K562 (cell line): Measurements from ENCODE around the gene MLH3. TPM values are rescaled to one million over a fixed set of nuclear protein-coding genes. Genes with fewer than 3 reads are reported as not detected.

ENCODE experiments used
- ATAC-seq: fragments of 200-7000 bp; cut with Tn5 transposase; 3 replicates; pipeline ENCODE4 v1.9.1; 2020; ENCODE audit warnings: moderate library complexity
- BruUV-seq: library from RNA; stranded (reverse); fragments of 400-500 nt; replicated peaks from 2 replicates; lab custom pipeline; 2021; lab: Mats Ljungman, UMichigan
- CTCF ChIA-PET: fragments of 300-600 bp; formaldehyde crosslinking; extraction: SDS; loops from one replicate; lab custom pipeline; 2021; ENCODE audit warnings: low intra/inter-chr PET ratio; lab: Yijun Ruan, JAX
- POLR2A ChIA-PET: fragments of 300-600, 350-650 bp; sonication (Branson Sonifier 250); formaldehyde crosslinking; extraction: SDS; loops from one replicate; lab custom pipeline; 2021; ENCODE audit warnings: antibody characterized with exemption, inconsistent platforms; lab: Yijun Ruan, JAX
- DNase-seq, 4 experiments: peaks; one replicate each; pipeline versions ENCODE4 v3.0.0 to v3.0.0-alpha.2; 2011 to 2018; ENCODE audit warnings: low spot score in 3 of 4, mixed read lengths in 3 of 4; ENCODE audit errors: extremely low read depth in 1 of 4
- FAIRE-seq: peaks from 2 replicates; lab custom pipeline; 2011; peaks lifted over from hg19 to GRCh38; lab: Jason Lieb, UNC
- H2AFZ ChIP-seq: 2 replicates; pipeline ENCODE4 v1.6.0; 2011; ENCODE audit warnings: low read depth, low read length, control low read depth, inconsistent platforms
- H3K27ac ChIP-seq: fragments of 200-600 bp; 3 replicates; pipeline ENCODE4 v1.8.0; 2011; ENCODE audit warnings: low read depth, mild to moderate bottlenecking, control low read depth, inconsistent platforms, low read length, moderate library complexity, mixed read lengths; ENCODE audit errors: extremely low read depth
- H3K27me3 ChIP-seq, 2 experiments: fragments of 300-600 bp in 1 of 2; 2 replicates in 1 of 2; 3 replicates in 1 of 2; pipeline versions ENCODE4 v1.6.0 to v1.8.0; 2011; ENCODE audit warnings: inconsistent platforms in 2 of 2, low read length in 2 of 2, mild to moderate bottlenecking in 1 of 2, mixed read lengths in 1 of 2, moderate library complexity in 1 of 2; ENCODE audit not compliant: control insufficient read depth in 2 of 2, insufficient read depth in 2 of 2
- H3K36me3 ChIP-seq: fragments of 300-600 bp; 3 replicates; pipeline ENCODE4 v1.8.0; 2011; ENCODE audit warnings: mild to moderate bottlenecking, low read length, inconsistent platforms; ENCODE audit not compliant: control insufficient read depth, insufficient read depth
- H3K4me1 ChIP-seq, 2 experiments: fragments of 200-600 bp in 1 of 2; replicated peaks in 1 of 2; 2 replicates in 1 of 2; 3 replicates in 1 of 2; pipeline versions ENCODE4 v1.5.1 to v1.8.0; 2011; ENCODE audit warnings: inconsistent platforms in 2 of 2, low read length in 2 of 2, mild to moderate bottlenecking in 1 of 2, mixed read lengths in 1 of 2, moderate library complexity in 1 of 2; ENCODE audit not compliant: control insufficient read depth in 2 of 2, insufficient read depth in 2 of 2
- H3K4me2 ChIP-seq: 2 replicates; pipeline ENCODE4 v1.6.1; 2011; ENCODE audit warnings: low read length, control low read depth, inconsistent platforms, mixed read lengths; ENCODE audit not compliant: insufficient read depth
- H3K4me3 ChIP-seq: fragments of 200-600 bp; sonication (generic), shearing (Covaris generic); 2 replicates; pipeline ENCODE4 v1.5.1; 2016; ENCODE audit warnings: control low read depth, inconsistent platforms
- H3K79me2 ChIP-seq: fragments of 200-600 bp; 3 replicates; pipeline ENCODE4 v1.8.0; 2011; ENCODE audit warnings: low read length, inconsistent platforms; ENCODE audit not compliant: control insufficient read depth, insufficient read depth
- H3K9ac ChIP-seq, 2 experiments: 2 replicates each; pipeline versions ENCODE4 v1.6.0 to v1.6.1; 2011; ENCODE audit warnings: low read depth in 2 of 2, low read length in 2 of 2, control low read depth in 1 of 2, inconsistent platforms in 1 of 2, mild to moderate bottlenecking in 1 of 2, mixed read lengths in 1 of 2; ENCODE audit not compliant: insufficient read depth in 1 of 2
- H3K9me1 ChIP-seq: one replicate; pipeline ENCODE4 v1.6.0; 2011; ENCODE audit warnings: inconsistent platforms, mild to moderate bottlenecking, low read length, moderate library complexity; ENCODE audit not compliant: control insufficient read depth, insufficient read depth
- H3K9me3 ChIP-seq: replicated peaks from 2 replicates; pipeline ENCODE4 v1.5.1; 2011; ENCODE audit warnings: low read depth, low read length, inconsistent platforms; ENCODE audit not compliant: control insufficient read depth, insufficient read depth
- H4K20me1 ChIP-seq: replicated peaks from 2 replicates; pipeline ENCODE4 v1.6.1; 2011; ENCODE audit warnings: low read length, inconsistent platforms, mixed read lengths; ENCODE audit not compliant: control insufficient read depth, insufficient read depth
- ARNT ChIP-seq, 2 experiments: fragments of 450-650 bp; IDR thresholded peaks; 2 replicates each; pipeline ENCODE4 v1.6.1; 2016; ENCODE audit warnings: mild to moderate bottlenecking in 1 of 2
- C11orf30 ChIP-seq: fragments of 450-650 bp; IDR thresholded peaks from 2 replicates; pipeline ENCODE4 v1.6.1; 2016; ENCODE audit warnings: low read depth, mild to moderate bottlenecking
- CBFA2T3 ChIP-seq: fragments of 450-650 bp; IDR thresholded peaks from 2 replicates; pipeline ENCODE4 v1.6.1; 2017
- CHCHD3 ChIP-seq: fragments of 250-450 bp; sonication (Bioruptor Pico); IDR thresholded peaks from 2 replicates; pipeline ENCODE4 v2.1.2; 2022; ENCODE audit warnings: mild to moderate bottlenecking
- CTCF ChIP-seq, 3 experiments: IDR thresholded peaks in 2 of 3; conservative IDR thresholded peaks in 1 of 3; 2 replicates each; pipeline ENCODE4 v1.5.1; 2011 to 2012; ENCODE audit warnings: low read length in 3 of 3, mild to moderate bottlenecking in 3 of 3, control low read depth in 2 of 3, improper control_type of control experiment in 1 of 3, inconsistent platforms in 1 of 3, low read depth in 1 of 3, mixed read lengths in 1 of 3, moderate library complexity in 1 of 3; ENCODE audit not compliant: insufficient read depth in 2 of 3
- ELF2 ChIP-seq: fragments of 250-450 bp; sonication (Bioruptor Pico); IDR thresholded peaks from 2 replicates; pipeline ENCODE4 v1.5.0; 2021; ENCODE audit warnings: mild to moderate bottlenecking
- GATAD2A ChIP-seq: fragments of 450-650 bp; IDR thresholded peaks from 2 replicates; pipeline ENCODE4 v1.6.1; 2017
- KAT8 ChIP-seq: fragments of 450-650 bp; IDR thresholded peaks from 2 replicates; pipeline ENCODE4 v1.6.1; 2016; ENCODE audit warnings: low read depth, mild to moderate bottlenecking
- L3MBTL2 ChIP-seq: fragments of 450-650 bp; IDR thresholded peaks from 2 replicates; pipeline ENCODE4 v1.6.1; 2016; ENCODE audit warnings: mild to moderate bottlenecking, moderate library complexity
- MAFF ChIP-seq: IDR thresholded peaks from 2 replicates; pipeline ENCODE4 v1.6.1; 2012; ENCODE audit warnings: low read length, improper control_type of control experiment
- MAFG ChIP-seq: fragments of 450-650 bp; conservative IDR thresholded peaks from 2 replicates; pipeline ENCODE4 v1.6.1; 2016; ENCODE audit warnings: missing genetic modification characterization, missing compliant biosample characterization
- MAFK ChIP-seq: IDR thresholded peaks from 2 replicates; pipeline ENCODE4 v1.6.1; 2011; ENCODE audit warnings: low read length, improper control_type of control experiment
- NFIX ChIP-seq: fragments of 250-450 bp; sonication (Bioruptor Pico); IDR thresholded peaks from 2 replicates; pipeline ENCODE4 v1.4.0; 2020; ENCODE audit warnings: low read depth, mild to moderate bottlenecking, moderate library complexity
- NFYB ChIP-seq: IDR thresholded peaks from 2 replicates; pipeline ENCODE4 v1.6.1; 2011; ENCODE audit warnings: mild to moderate bottlenecking, moderate library complexity; ENCODE audit not compliant: insufficient read length; ENCODE audit errors: extremely low read depth
- NR0B1 ChIP-seq: fragments of 450-650 bp; IDR thresholded peaks from one replicate; pipeline ENCODE4 v1.6.1; 2018; ENCODE audit warnings: mild to moderate bottlenecking, moderate library complexity; ENCODE audit not compliant: partially characterized antibody
- PHB ChIP-seq: fragments of 250-450 bp; sonication (Bioruptor Pico); IDR thresholded peaks from 2 replicates; pipeline ENCODE4 v1.5.0; 2021
- PURB ChIP-seq: sonication (generic); formaldehyde crosslinking; IDR thresholded peaks from 2 replicates; pipeline ENCODE4 v1.9.0; 2021; ENCODE audit warnings: low read depth, mild to moderate bottlenecking, missing genetic modification reagents
- RFX5 ChIP-seq: IDR thresholded peaks from 2 replicates; pipeline ENCODE4 v1.6.1; 2011; ENCODE audit warnings: low read depth, mild to moderate bottlenecking, improper control_type of control experiment, low read length
- SUPT5H ChIP-seq: fragments of 450-650 bp; IDR thresholded peaks from 2 replicates; pipeline ENCODE4 v1.6.1; 2016
- TRIM24 ChIP-seq, 2 experiments: fragments of 450-650 bp; IDR thresholded peaks; 2 replicates each; pipeline ENCODE4 v1.6.1; 2016
- ZNF124 ChIP-seq: sonication (generic); formaldehyde crosslinking; IDR thresholded peaks from 2 replicates; pipeline ENCODE4 v1.8.1; 2022; ENCODE audit warnings: missing genetic modification reagents
- ZNF316 ChIP-seq: fragments of 450-650 bp; IDR thresholded peaks from 2 replicates; pipeline ENCODE4 v1.6.1; 2016
- ZNF785 ChIP-seq: fragments of 250-450 bp; sonication (Bioruptor Pico); IDR thresholded peaks from 2 replicates; pipeline ENCODE4 v1.4.0; 2020; ENCODE audit warnings: mild to moderate bottlenecking
- WGBS: fragments of 100-300 bp; shearing (Covaris generic); methylation state at CpG from one replicate; pipeline ENCODE4 v1.1.6; 2016; ENCODE audit warnings: low coverage, mixed read lengths; ENCODE audit not compliant: insufficient coverage; ENCODE audit errors: missing lambda C conversion rate; 5-methylcytosine and 5-hydroxymethylcytosine counted together
- in situ Hi-C: fragments of 300-500 bp; cut with MboI; formaldehyde crosslinking; loops from 4 replicates; pipeline ENCODE4 v1.15.0; 2018; ENCODE audit warnings: inconsistent platforms, mixed read lengths
- intact Hi-C: fragments of 100-400 bp; cut with micrococcal nuclease; formaldehyde crosslinking; loops from 2 replicates; pipeline ENCODE4 v1.14.2; 2022
- polyA plus RNA-seq, 8 experiments: library from polyadenylated mRNA; depleted of rRNA in 4 of 8; stranded (reverse) in 5 of 8; unstranded in 3 of 8; fragments of >200 nt; fragmentation: Nextera tagmentation in 2 of 8; fragmentation: Illumina TruSeq in 1 of 8; extraction: Ambion mirVana in 2 of 8; extraction: Trizol in 1 of 8; gene quantifications; 2 replicates each; pipeline versions ENCODE4 v1.2.1 to v1.2.3, GENCODE V29; 2011 to 2014; ENCODE audit warnings: inconsistent platforms in 1 of 8, missing spikeins in 1 of 8
- total RNA-seq, 7 experiments: library from RNA; depleted of rRNA in 6 of 7; stranded (reverse); fragments of >200 nt in 6 of 7; fragmentation: Illumina TruSeq in 2 of 7; extraction: Trizol in 2 of 7; gene quantifications; 2 replicates each; pipeline versions ENCODE4 v1.2.1 to v1.2.3, GENCODE V29; 2011 to 2021; ENCODE audit warnings: low replicate concordance in 1 of 7
- TF ChIP-seq, protein P1 (sequence below): fragments of 450-650 bp; formaldehyde crosslinking; IDR thresholded peaks from 2 replicates; pipeline ENCODE4 v1.4.0; 2022; ENCODE audit warnings: missing genetic modification characterization

The MLH3 gene
- total and polyA plus RNA-seq, 9 of the 15 experiments (the other 6 are each of a cell fraction or from before 2014, with no cell fraction given) = 5.9 to 15.3 (median 10.7) TPM

DNA sequence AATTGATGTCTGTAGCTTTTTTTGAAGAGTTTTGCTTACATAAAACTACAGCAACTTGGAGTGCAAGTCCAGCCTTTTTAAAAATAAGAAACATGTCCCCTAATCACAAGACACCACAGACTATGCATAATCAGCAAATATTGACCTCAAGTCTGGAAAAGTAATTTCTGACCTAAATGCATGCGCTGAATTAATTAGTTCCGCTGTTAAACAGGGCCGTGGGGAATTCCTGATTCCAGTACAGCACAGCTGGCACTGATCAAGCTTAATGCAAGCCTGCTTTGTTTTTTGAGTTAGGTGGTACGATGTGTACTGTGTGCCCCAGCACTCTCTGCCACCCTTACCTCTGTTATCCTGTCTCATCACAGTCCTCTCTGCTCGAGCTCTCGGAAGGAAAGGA lies 9.2 kb downstream of the MLH3 start:
- no peaks in the 10 kb centered on the region for H3K9me1 ChIP-seq
- H3K27ac ChIP-seq = no peak overlapping the region
- no TSS peak for BruUV-seq
- in situ Hi-C loops = no loop called here
- H3K4me1 ChIP-seq = peaks cover 0 to 19% of the 10 kb centered on the region in 2 experiments; a peak in 2 of 5 replicates
- H3K9me3 ChIP-seq = no peaks in the 10 kb centered on the region
- 80% methylated on average over 4 of the region's 6 CpGs for WGBS
- POLR2A ChIA-PET = no interaction called here
- no peak overlapping the region for H2AFZ ChIP-seq
- H3K79me2 ChIP-seq = peaks cover 11% of the 10 kb centered on the region; the same call in 1 of the 3 replicates
- H3K9ac ChIP-seq = no peak overlapping the region
- H4K20me1 ChIP-seq = no peaks in the 10 kb centered on the region
- ATAC-seq (no peak), FAIRE-seq (peak; percentile 46), DNase-seq (no peak)
- intact Hi-C loops = no loop called here
- no peaks in the 10 kb centered on the region for H3K27me3 ChIP-seq
- peaks cover 25% of the 10 kb centered on the region; the same call in 2 of the 3 replicates for H3K36me3 ChIP-seq
- no peak overlapping the region; the same call in 1 of the 2 replicates for H3K4me2 ChIP-seq
- CTCF ChIA-PET = no interaction called here
- H3K4me3 ChIP-seq = no peak overlapping the region
- TF ChIP-seq CBFA2T3 (no peak), PURB (CRISPR knock-in tag) (no peak), L3MBTL2 (no peak), NFIX (no peak), TRIM24 (IDR thresholded peaks at IDR 0.05) (no peak), PHB (CRISPR knock-in tag) (no peak), ZNF316 (peak; percentile 79), ZNF785 (CRISPR knock-in tag) (no peak), NFYB (no peak), MAFK (peak; percentile 34; the same call in 1 of the 2 replicates), GATAD2A (no peak), C11orf30 (peak; percentile 72), CHCHD3 (no peak), ELF2 (CRISPR knock-in tag) (no peak), MAFG (tag) (peak; percentile 71), KAT8 (no peak), MAFF (peak; percentile 43; the same call in 1 of the 2 replicates), ARNT (IDR thresholded peaks at IDR 0.05) (no peak), NR0B1 (no peak), RFX5 (no peak), SUPT5H (no peak), CTCF (IDR thresholded peaks at IDR 0.05 in 2 of 3, conservative IDR thresholded peaks at IDR 0.05 in 1 of 3; ENCODE audit: insufficient read depth in 2 of 3, low read depth in 1 of 3, low read length in 3 of 3) (no peak), ZNF124 (no peak)
- TF ChIP-seq, protein P1, sequence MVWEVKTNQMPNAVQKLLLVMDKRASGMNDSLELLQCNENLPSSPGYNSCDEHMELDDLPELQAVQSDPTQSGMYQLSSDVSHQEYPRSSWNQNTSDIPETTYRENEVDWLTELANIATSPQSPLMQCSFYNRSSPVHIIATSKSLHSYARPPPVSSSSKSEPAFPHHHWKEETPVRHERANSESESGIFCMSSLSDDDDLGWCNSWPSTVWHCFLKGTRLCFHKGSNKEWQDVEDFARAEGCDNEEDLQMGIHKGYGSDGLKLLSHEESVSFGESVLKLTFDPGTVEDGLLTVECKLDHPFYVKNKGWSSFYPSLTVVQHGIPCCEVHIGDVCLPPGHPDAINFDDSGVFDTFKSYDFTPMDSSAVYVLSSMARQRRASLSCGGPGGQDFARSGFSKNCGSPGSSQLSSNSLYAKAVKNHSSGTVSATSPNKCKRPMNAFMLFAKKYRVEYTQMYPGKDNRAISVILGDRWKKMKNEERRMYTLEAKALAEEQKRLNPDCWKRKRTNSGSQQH (CRISPR knock-in tag) = no peak
